ENCODE data around the gene HASPIN. TPM values are rescaled to one million over a fixed set of nuclear protein-coding genes. Genes with fewer than 3 reads are reported as not detected.

The HASPIN gene
- polyA plus RNA-seq, 3 donors = 0.05 TPM; not detected in 2

DNA sequence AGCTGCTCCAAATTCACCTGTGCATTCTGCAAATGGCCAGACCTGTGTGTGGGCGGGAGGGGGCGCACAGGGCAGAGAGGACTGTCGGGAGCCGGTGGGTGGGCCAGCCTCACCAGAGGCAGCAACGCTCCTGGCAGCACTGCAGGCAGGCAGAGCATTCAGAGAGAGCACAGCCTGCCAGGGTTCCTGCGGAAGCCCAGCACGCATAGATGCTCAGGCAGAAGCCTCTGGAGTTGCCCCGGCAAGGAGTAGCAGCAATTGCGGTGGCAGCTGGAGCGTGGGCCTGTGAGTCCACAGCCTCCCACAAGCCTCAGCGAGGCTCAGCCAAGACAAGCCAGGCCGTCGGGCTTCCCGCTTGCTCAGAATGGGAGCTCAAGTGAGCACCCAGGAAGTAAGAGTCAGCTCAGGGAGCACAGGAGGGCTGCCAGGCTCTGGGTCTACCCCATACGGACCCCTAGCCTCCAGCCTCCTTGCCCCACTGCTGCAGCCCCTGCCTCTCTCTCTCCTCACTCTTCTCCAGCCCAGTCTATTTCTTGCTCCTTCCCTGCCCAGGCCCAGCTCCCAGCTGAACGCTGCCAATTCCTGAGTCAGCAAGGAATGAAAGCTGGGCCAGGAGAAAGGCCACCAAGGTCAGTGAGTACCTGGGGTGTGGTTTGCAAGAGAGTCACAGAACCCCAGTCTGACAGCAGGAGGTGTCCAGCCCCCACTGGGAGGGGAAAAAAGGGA is 45.4 kb upstream of the HASPIN start:
- Mint-ChIP-seq H3K27ac (no peak overlapping the region), H3K27me3 (ENCODE audit: low read depth in 3 of 3) (peaks cover 2 to 7% (median 5%) of the 10 kb centered on the region in 3 donors), H3K9me3 (peaks cover 0 to 2% (median 0%) of the 10 kb centered on the region in 7 donors), H3K4me3 (no peak overlapping the region), H3K4me1 (peaks cover 29% of the 10 kb centered on the region), H3K36me3 (peaks cover 0 to under 1% of the 10 kb centered on the region in 2 donors)
- no peak overlapping the region for H2AFZ ChIP-seq (ENCODE audit: insufficient read depth, low read depth, low read length, poor library complexity, severe bottlenecking)
- no peaks in the 10 kb centered on the region for H3K79me2 ChIP-seq (ENCODE audit: insufficient read depth, low read length)
- H3K36me3 ChIP-seq (replicated peaks in 1 of 2; ENCODE audit: control insufficient read depth in 1 of 2, insufficient read depth in 2 of 2, low read length in 2 of 2) = no peaks in the 10 kb centered on the region
- peaks cover 18 to 32% of the 10 kb centered on the region in 2 donors for H3K4me1 ChIP-seq (ENCODE audit: control insufficient read depth in 1 of 2, insufficient read depth in 2 of 2, low read length in 2 of 2)
- H3K27ac ChIP-seq (ENCODE audit: low read depth in 1 of 2, low read length in 2 of 2) = no peak overlapping the region
- H3K4me3 ChIP-seq (replicated peaks in 1 of 3; ENCODE audit: low read depth in 2 of 3, low read length in 3 of 3) = no peak overlapping the region
- H3K27me3 ChIP-seq (ENCODE audit: control insufficient read depth in 2 of 2, insufficient read depth in 2 of 2, low read length in 2 of 2) = no peaks in the 10 kb centered on the region
- intact Hi-C loops (cut with micrococcal nuclease) = no loop called here
- DNase-seq = no peak
- 91% methylated on average over 15 of the region's 16 CpGs for WGBS (ENCODE audit: insufficient coverage)
- no peak overlapping the region for H3K9ac ChIP-seq (ENCODE audit: insufficient read depth, low read length, poor library complexity, severe bottlenecking)
- H3K4me2 ChIP-seq (replicated peaks; ENCODE audit: extremely low read depth, low read length, poor library complexity, severe bottlenecking) = no peak overlapping the region
- H4K20me1 ChIP-seq (ENCODE audit: insufficient read depth, low read length) = no peaks in the 10 kb centered on the region
- TF ChIP-seq, protein P1, sequence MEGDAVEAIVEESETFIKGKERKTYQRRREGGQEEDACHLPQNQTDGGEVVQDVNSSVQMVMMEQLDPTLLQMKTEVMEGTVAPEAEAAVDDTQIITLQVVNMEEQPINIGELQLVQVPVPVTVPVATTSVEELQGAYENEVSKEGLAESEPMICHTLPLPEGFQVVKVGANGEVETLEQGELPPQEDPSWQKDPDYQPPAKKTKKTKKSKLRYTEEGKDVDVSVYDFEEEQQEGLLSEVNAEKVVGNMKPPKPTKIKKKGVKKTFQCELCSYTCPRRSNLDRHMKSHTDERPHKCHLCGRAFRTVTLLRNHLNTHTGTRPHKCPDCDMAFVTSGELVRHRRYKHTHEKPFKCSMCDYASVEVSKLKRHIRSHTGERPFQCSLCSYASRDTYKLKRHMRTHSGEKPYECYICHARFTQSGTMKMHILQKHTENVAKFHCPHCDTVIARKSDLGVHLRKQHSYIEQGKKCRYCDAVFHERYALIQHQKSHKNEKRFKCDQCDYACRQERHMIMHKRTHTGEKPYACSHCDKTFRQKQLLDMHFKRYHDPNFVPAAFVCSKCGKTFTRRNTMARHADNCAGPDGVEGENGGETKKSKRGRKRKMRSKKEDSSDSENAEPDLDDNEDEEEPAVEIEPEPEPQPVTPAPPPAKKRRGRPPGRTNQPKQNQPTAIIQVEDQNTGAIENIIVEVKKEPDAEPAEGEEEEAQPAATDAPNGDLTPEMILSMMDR (IDR thresholded peaks at IDR 0.05) = no peak
- H3K9me3 ChIP-seq (replicated peaks in 1 of 2; ENCODE audit: control insufficient read depth in 1 of 2, insufficient read depth in 1 of 2, low read length in 2 of 2) = no peaks in the 10 kb centered on the region

DNA sequence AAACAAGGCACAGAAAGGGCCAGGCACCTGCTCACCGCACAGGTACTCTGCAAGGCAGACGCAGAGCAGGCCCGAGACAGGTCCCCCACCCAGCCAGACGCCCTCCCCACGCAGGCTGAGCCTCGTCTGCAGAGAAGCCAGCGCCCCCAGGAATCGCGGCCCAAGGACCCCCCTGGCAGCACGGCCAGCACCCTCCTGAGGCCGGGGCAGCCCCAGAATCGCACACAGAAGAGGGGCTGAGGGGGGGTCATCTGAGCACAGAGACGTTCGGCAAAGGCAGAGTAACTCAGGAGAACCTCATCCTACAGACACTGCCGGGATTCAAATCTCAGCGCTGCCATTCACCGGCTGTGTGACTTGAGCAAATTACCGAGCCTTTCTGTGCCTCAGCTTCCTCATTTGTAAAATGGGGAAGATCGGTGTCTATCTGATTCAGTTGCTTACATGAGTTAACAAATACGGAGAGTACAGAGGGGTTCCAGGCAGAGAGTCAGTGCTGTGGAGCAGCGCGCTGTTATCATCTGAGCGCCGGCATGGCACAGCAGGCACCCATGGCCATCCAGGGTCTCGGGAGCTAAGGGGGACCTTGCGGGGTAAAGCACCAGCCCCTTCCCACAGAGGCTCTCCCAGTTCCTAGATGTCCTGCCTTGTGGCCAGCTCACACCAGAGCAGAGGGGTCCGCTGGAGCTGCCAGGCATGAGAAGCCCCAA is 44.7 kb upstream of the HASPIN start:
- peaks cover 18 to 32% of the 10 kb centered on the region in 2 donors for H3K4me1 ChIP-seq (ENCODE audit: control insufficient read depth in 1 of 2, insufficient read depth in 2 of 2, low read length in 2 of 2)
- no peaks in the 10 kb centered on the region for H3K79me2 ChIP-seq (ENCODE audit: insufficient read depth, low read length)
- H3K27me3 ChIP-seq (ENCODE audit: control insufficient read depth in 2 of 2, insufficient read depth in 2 of 2, low read length in 2 of 2) = no peaks in the 10 kb centered on the region
- peaks cover 2 to 7% (median 5%) of the 10 kb centered on the region in 3 donors for H3K27me3 Mint-ChIP-seq (ENCODE audit: low read depth in 3 of 3)
- DNase-seq = peak; percentile 25 to 55 (median 39)
- peaks cover 28% of the 10 kb centered on the region for H3K4me1 Mint-ChIP-seq
- no peak overlapping the region for H3K27ac Mint-ChIP-seq
- H3K27ac ChIP-seq (ENCODE audit: low read depth in 1 of 2, low read length in 2 of 2) = no peak overlapping the region
- H3K9ac ChIP-seq (ENCODE audit: insufficient read depth, low read length, poor library complexity, severe bottlenecking) = no peak overlapping the region
- no peaks in the 10 kb centered on the region for H3K36me3 ChIP-seq (replicated peaks in 1 of 2; ENCODE audit: control insufficient read depth in 1 of 2, insufficient read depth in 2 of 2, low read length in 2 of 2)
- no peaks in the 10 kb centered on the region for H4K20me1 ChIP-seq (ENCODE audit: insufficient read depth, low read length)
- H3K36me3 Mint-ChIP-seq = no peaks in the 10 kb centered on the region
- intact Hi-C loops (cut with micrococcal nuclease) = no loop called here
- H3K4me3 ChIP-seq (replicated peaks in 1 of 3; ENCODE audit: low read depth in 2 of 3, low read length in 3 of 3) = peak overlapping the region in 1 of 3 experiments; percentile 9
- peaks cover 0 to 2% (median 0%) of the 10 kb centered on the region in 7 donors for H3K9me3 Mint-ChIP-seq
- H3K9me3 ChIP-seq (replicated peaks in 1 of 2; ENCODE audit: control insufficient read depth in 1 of 2, insufficient read depth in 1 of 2, low read length in 2 of 2) = no peaks in the 10 kb centered on the region
- TF ChIP-seq, protein P1 (IDR thresholded peaks at IDR 0.05) = no peak
- 73% methylated on average over 14 of the region's 27 CpGs for WGBS (ENCODE audit: insufficient coverage)
- no peak overlapping the region for H3K4me3 Mint-ChIP-seq
- no peak overlapping the region for H3K4me2 ChIP-seq (replicated peaks; ENCODE audit: extremely low read depth, low read length, poor library complexity, severe bottlenecking)
- peak overlapping the region; percentile 26 for H2AFZ ChIP-seq (ENCODE audit: insufficient read depth, low read depth, low read length, poor library complexity, severe bottlenecking)

Data from CD14-positive monocyte (primary cell).